Breast epithelium (tissue), 3 donors: ENCODE results near the gene CORO1C.
"Not testable (repeated sequence)": the region's sequence is repeated elsewhere in the genome, so short reads cannot be mapped to it uniquely, and the experiment has no call there.

ENCODE experiments used
- POLR2A ChIP-seq: fragments of 450-650 bp; IDR thresholded peaks from one replicate; pipeline ENCODE4 v1.6.1; 2016; ENCODE audit warnings: antibody characterized with exemption, mild to moderate bottlenecking, moderate library complexity
- POLR2AphosphoS5 ChIP-seq, 3 donors: sonication (generic); formaldehyde crosslinking; IDR thresholded peaks; one replicate each; pipeline ENCODE4 v1.6.1; 2017; ENCODE audit warnings: antibody characterized with exemption in 3 of 3
- TF ChIP-seq, protein P1 (sequence below), 3 donors: fragments of 450-650 bp; IDR thresholded peaks; one replicate each; pipeline ENCODE4 v1.5.1; 2016 to 2017; ENCODE audit warnings: antibody characterized with exemption in 3 of 3, mild to moderate bottlenecking in 3 of 3, moderate library complexity in 3 of 3

DNA sequence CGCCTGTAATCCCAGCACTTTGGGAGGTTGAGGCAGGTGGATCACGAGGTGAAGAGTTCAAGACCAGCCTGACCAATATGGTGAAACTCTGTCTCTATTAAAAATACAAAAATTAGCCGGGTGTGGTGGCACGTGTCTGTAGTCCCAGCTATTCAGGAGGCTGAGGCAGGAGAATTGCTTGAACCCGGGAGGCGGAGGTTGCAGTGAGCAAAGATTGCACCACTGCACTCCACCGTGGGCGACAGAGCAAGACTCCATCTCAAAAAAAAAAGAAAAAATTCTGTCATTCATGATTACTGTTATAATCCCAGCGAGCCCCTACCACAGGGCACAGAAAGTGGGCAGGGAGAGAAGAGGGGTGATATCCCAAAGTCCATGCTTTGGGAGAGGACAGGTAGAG, 40.5 kb upstream of the CORO1C start:
- TF ChIP-seq, protein P1, sequence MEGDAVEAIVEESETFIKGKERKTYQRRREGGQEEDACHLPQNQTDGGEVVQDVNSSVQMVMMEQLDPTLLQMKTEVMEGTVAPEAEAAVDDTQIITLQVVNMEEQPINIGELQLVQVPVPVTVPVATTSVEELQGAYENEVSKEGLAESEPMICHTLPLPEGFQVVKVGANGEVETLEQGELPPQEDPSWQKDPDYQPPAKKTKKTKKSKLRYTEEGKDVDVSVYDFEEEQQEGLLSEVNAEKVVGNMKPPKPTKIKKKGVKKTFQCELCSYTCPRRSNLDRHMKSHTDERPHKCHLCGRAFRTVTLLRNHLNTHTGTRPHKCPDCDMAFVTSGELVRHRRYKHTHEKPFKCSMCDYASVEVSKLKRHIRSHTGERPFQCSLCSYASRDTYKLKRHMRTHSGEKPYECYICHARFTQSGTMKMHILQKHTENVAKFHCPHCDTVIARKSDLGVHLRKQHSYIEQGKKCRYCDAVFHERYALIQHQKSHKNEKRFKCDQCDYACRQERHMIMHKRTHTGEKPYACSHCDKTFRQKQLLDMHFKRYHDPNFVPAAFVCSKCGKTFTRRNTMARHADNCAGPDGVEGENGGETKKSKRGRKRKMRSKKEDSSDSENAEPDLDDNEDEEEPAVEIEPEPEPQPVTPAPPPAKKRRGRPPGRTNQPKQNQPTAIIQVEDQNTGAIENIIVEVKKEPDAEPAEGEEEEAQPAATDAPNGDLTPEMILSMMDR (IDR thresholded peaks at IDR 0.05) = not testable (repeated sequence)
- not testable (repeated sequence) for TF ChIP-seq POLR2A; POLR2AphosphoS5 (IDR thresholded peaks at IDR 0.05)
